ENCODE results near the gene MRPS23. TPM values are rescaled to one million over a fixed set of nuclear protein-coding genes. Genes with fewer than 3 reads are reported as not detected.

Gene MRPS23
- total and polyA plus RNA-seq, 2 of the 4 experiments (the other 2 are of a cell fraction): 23.5 to 37.3 TPM

GRCh38 chr17:57892146-57892819 is 42.4 kb upstream of the MRPS23 start (continued):
- peak; percentile 68; the same call in 1 of the 2 replicates for TF ChIP-seq CEBPB (IDR thresholded peaks at IDR 0.05; ENCODE audit: low read depth, low read length)

GRCh38 chr17:57890857-57891232 is 41.0 kb upstream of the MRPS23 start:
- ATAC-seq (ENCODE audit: low read depth) (no peak), DNase-seq (no peak)
- Histone ChIP-seq H2BK20ac (ENCODE audit: low read depth, low read length) (peak overlapping the region; percentile 91), H3K14ac (replicated peaks; ENCODE audit: low read depth, low read length) (peak overlapping the region; percentile 88), H2BK5ac (ENCODE audit: low read depth, low read length, poor library complexity, severe bottlenecking) (peak overlapping the region; percentile 96), H3K4ac (ENCODE audit: low read depth, low read length) (peak overlapping the region; percentile 96), H3K18ac (ENCODE audit: low read depth, low read length) (peak overlapping the region; percentile 39), H4K8ac (ENCODE audit: low read depth in 2 of 2, low read length in 2 of 2) (peak overlapping the region; percentile 31 to 90; a peak in 3 of 4 replicates), H3K9me1 (ENCODE audit: insufficient read depth, low read length) (peaks cover 41% of the 10 kb centered on the region), H3K36me3 (ENCODE audit: control insufficient read depth, insufficient read depth, low read length) (no peaks in the 10 kb centered on the region), H2AK9ac (replicated peaks; ENCODE audit: low read depth, low read length, poor library complexity) (peak overlapping the region; percentile 70), H3K27me3 (ENCODE audit: control insufficient read depth, insufficient read depth, low read length) (no peaks in the 10 kb centered on the region), H3K23ac (ENCODE audit: low read depth, low read length) (0 out of 2 replicates have a peak overlapping the region, but pooled peaks have one; percentile 80), H2AK5ac (ENCODE audit: low read depth, low read length) (peak overlapping the region; percentile 100), H3K9ac (ENCODE audit: low read depth, low read length) (no peak overlapping the region), H2BK120ac (ENCODE audit: low read depth, low read length) (peak overlapping the region; percentile 98), H3K4me3 (ENCODE audit: insufficient read depth, low read depth, low read length) (no peak overlapping the region), H4K20me1 (ENCODE audit: insufficient read depth, low read length) (peaks cover 6% of the 10 kb centered on the region; the same call in 1 of the 2 replicates), H2AFZ (replicated peaks; ENCODE audit: low read length, poor library complexity) (no peak overlapping the region), H3K4me2 (ENCODE audit: low read depth, low read length) (no peak overlapping the region), H3K56ac (ENCODE audit: extremely low read depth, insufficient read depth, low read length) (0 out of 2 replicates have a peak overlapping the region, but pooled peaks have one; percentile 6), H4K5ac (ENCODE audit: low read depth, low read length) (peak overlapping the region; percentile 20), H3K27ac (ENCODE audit: insufficient read depth, low read length) (peak overlapping the region; percentile 67), H4K91ac (ENCODE audit: insufficient read depth, low read depth, low read length) (peak overlapping the region; percentile 99), H3K79me1 (ENCODE audit: low read depth in 1 of 2, low read length in 2 of 2) (peaks cover 53 to 85% of the 10 kb centered on the region in 2 experiments), H2BK15ac (ENCODE audit: low read depth, low read length) (peak overlapping the region; percentile 81; the same call in 2 of the 3 replicates), H3K9me3 (ENCODE audit: control insufficient read depth, insufficient read depth, low read length) (no peaks in the 10 kb centered on the region), H3K4me1 (ENCODE audit: control insufficient read depth, insufficient read depth, low read length) (peaks cover 45% of the 10 kb centered on the region)
- dilution Hi-C loops (cut with HindIII; ENCODE audit: low sequenced_read_pairs, unreplicated experiment) (no loop called here), intact Hi-C loops (cut with micrococcal nuclease) (no loop called here), in situ Hi-C loops (cut with MboI; ENCODE audit: low sequenced_read_pairs) (no loop called here)
- ChIA-PET CTCF (interaction anchor here (0.6 kb wide), 2 partner anchors 57 to 1136 kb away, joined by 3 read pairs; no protein-coding TSS in a partner anchor), POLR2A (ENCODE audit: unreplicated experiment) (no interaction called here)
- BruUV-seq (replicated peaks): no TSS peak
- 93% methylated on average over 2 of the region's 4 CpGs; no CpG with 5 or more reads in 1 of the 2 experiments for WGBS, 2 experiments (ENCODE audit: extremely low coverage in 2 of 2, insufficient read length in 1 of 2)
- no peak for TF ChIP-seq RFX5 (IDR thresholded peaks at IDR 0.05; ENCODE audit: low read depth, low read length)

All from IMR-90 (cell line).